Left cardiac atrium (tissue), 4 donors: Measurements from ENCODE around the gene PAH. TPM values are rescaled to one million over a fixed set of nuclear protein-coding genes. Genes with fewer than 3 reads are reported as not detected.

ENCODE experiments used
- ATAC-seq, 2 donors: fragments of 200-7000 bp; cut with Tn5 transposase; one replicate each; pipeline ENCODE4 v1.9.1; 2020; ENCODE audit warnings: mild to moderate bottlenecking in 2 of 2, moderate library complexity in 2 of 2
- DNase-seq: peaks from one replicate; pipeline ENCODE4 v3.0.0-alpha.2; 2020
- intact Hi-C, 2 donors: fragments of 100-400 bp; cut with DNase I; formaldehyde crosslinking; loops; one replicate each; pipeline versions ENCODE4 v1.14.1 to v1.15.1; 2022 to 2023
- long read RNA-seq: library from polyadenylated mRNA; unstranded; transcript quantifications from one replicate; pipeline ENCODE4 v2.0.0, GENCODE V29; 2021
- total RNA-seq, 2 donors: library from RNA; stranded (reverse); fragmentation: NEBNext Ultra II Directional; extraction: Animal tissue kit (Norgen Biotek cat#: 25700); gene quantifications; one replicate each; pipeline ENCODE4 v1.2.1, GENCODE V29; 2021
- donor health status: DM: no; HTN: yes; CAD: no.
- donor health status: DM: no; HTN: yes; CAD: no; lungs with severe emphysema.
- donor health status: DM: yes; HTN: yes; CAD: no.
- donor health status: Dilated cardiomyopathy.

Gene PAH
- under 1 TPM in 1 of 2 donors, not detected in 1; 0.32 TPM for total RNA-seq
- long read RNA-seq, result 0 reads

- no peak for DNase-seq
- peak; percentile 53 to 91 for ATAC-seq
Measured at GRCh38 chr12:102917026-102917787, at the start of gene PAH. Gene PAH (minus strand): TSS chr12:102917244. CDS start chr12:102917130, 114 bp downstream.

GRCh38 chr12:102966200-102966863 is 49.3 kb upstream of the PAH start:
- intact Hi-C loops, result no loop called here
- no peak for ATAC-seq
- DNase-seq, result no peak

More at GRCh38 chr12:102917026-102917787, at the start of gene PAH:
- intact Hi-C loops, result no loop called here

- intact Hi-C loops, result no loop called here
- ATAC-seq, result no peak
- no peak for DNase-seq
Measured at GRCh38 chr12:102965281-102966155, 48.5 kb upstream of the PAH start.

DNA sequence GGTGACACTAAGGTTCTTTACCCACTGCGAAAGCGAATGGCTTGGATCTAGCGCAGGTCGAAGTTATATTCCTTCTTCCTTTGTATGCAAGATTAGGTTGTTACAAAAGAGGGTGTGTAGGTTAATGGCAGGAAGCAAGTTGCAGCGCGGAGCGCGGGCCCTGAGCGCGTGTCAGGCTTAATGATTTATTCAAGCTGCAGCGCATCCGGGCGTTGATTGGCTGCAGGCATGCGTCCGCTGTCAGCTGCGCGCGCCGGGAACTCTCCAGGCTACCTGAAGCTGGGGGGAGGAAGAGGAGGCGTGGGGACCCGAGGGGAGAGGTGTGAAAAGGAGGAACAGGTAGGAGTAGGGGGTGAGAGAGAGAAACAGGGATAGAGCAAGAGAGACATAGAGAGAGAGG is 47.8 kb upstream of the PAH start:
- intact Hi-C loops, result no loop called here
- ATAC-seq (no peak), DNase-seq (no peak)

- intact Hi-C loops, result no loop called here
- no peak for ATAC-seq
Measured at GRCh38 chr12:102963796-102964195, 46.8 kb upstream of the PAH start.

GRCh38 chr12:102962986-102963385 is 45.9 kb upstream of the PAH start:
- intact Hi-C loops, result no loop called here
- no peak for DNase-seq
- no peak for ATAC-seq

More at GRCh38 chr12:102963796-102964195, 46.8 kb upstream of the PAH start:
- no peak for DNase-seq

GRCh38 chr12:102962532-102962931 is 45.5 kb upstream of the PAH start:
- DNase-seq, result no peak
- intact Hi-C loops, result no loop called here
- ATAC-seq, result no peak

DNA sequence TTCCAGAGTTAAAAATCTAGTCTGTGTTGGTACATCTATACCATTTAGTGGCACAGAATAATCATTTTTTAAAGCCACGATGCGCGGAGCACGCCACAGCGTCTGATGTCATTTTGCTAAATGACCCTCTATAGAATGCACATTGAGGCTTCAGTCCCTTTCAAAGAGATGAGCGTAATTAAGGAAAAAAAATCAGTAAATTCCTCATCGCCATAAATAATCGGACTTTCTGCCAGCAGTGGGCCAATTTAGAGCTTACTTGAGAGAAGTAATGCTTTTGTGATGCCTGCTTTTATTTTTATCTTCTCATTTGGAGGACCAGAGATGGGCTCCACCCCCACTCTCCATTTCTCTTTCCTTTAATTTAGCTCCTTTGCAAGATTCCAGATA is 44.4 kb upstream of the PAH start:
- intact Hi-C loops, result no loop called here
- ATAC-seq (no peak), DNase-seq (no peak)

- intact Hi-C loops, result no loop called here
- ATAC-seq (no peak), DNase-seq (no peak)
Measured at GRCh38 chr12:102960766-102961465, 43.9 kb upstream of the PAH start.

- intact Hi-C loops, result no loop called here
- DNase-seq (no peak), ATAC-seq (no peak)
Measured at GRCh38 chr12:102959391-102959790, 42.3 kb upstream of the PAH start.

DNA sequence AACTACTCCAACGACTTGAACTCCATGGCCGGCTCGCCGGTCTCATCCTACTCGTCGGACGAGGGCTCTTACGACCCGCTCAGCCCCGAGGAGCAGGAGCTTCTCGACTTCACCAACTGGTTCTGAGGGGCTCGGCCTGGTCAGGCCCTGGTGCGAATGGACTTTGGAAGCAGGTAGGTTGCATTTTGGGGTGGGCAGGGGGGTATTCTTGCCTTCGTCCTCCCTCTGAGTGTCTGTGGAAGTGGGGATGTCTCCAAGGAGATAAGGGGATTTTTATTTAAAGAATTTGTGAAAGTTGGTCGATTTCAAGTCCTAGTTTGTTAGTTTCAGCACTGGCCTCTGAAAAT is 41.8 kb upstream of the PAH start:
- DNase-seq (no peak), ATAC-seq (no peak)
- intact Hi-C loops, result no loop called here

GRCh38 chr12:102958073-102958829 is 41.2 kb upstream of the PAH start:
- intact Hi-C loops, result no loop called here
- no peak for DNase-seq
- ATAC-seq, result no peak

DNA sequence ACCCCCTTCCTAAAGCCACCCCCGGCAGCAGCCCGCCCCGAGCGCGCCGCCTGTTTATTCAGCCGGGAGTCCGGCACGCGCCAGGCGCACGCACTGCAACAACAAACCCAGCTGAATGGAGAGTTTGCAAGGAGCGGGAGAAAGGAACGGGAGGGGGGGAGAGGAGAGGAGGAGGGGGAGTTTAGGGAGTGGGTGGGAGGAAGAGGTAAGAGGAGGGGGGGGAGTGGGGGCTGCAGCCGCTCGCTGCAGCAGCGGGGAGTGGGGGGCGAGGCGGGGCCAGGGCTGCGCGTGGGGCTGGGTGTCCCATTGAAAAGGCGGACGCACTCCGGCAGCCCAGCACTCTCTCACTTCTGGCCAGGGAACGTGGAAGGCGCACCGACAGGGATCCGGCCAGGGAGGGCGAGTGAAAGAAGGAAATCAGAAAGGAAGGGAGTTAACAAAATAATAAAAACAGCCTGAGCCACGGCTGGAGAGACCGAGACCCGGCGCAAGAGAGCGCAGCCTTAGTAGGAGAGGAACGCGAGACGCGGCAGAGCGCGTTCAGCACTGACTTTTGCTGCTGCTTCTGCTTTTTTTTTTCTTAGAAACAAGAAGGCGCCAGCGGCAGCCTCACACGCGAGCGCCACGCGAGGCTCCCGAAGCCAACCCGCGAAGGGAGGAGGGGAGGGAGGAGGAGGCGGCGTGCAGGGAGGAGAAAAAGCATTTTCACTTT is 40.5 kb upstream of the PAH start, which contains the start of gene ASCL1:
ASCL1 (plus strand) TSS at position 336 of the 712 bp plus-strand sequence. CDS start 571 bp downstream, outside the sequence.
- peak in 1 of 2 donors; percentile 35 for ATAC-seq
- DNase-seq, result no peak
- intact Hi-C loops, result no loop called here

GRCh38 chr12:102956738-102957327 is 39.8 kb upstream of the PAH start:
- DNase-seq (no peak), ATAC-seq (no peak)
- intact Hi-C loops, result no loop called here

DNA sequence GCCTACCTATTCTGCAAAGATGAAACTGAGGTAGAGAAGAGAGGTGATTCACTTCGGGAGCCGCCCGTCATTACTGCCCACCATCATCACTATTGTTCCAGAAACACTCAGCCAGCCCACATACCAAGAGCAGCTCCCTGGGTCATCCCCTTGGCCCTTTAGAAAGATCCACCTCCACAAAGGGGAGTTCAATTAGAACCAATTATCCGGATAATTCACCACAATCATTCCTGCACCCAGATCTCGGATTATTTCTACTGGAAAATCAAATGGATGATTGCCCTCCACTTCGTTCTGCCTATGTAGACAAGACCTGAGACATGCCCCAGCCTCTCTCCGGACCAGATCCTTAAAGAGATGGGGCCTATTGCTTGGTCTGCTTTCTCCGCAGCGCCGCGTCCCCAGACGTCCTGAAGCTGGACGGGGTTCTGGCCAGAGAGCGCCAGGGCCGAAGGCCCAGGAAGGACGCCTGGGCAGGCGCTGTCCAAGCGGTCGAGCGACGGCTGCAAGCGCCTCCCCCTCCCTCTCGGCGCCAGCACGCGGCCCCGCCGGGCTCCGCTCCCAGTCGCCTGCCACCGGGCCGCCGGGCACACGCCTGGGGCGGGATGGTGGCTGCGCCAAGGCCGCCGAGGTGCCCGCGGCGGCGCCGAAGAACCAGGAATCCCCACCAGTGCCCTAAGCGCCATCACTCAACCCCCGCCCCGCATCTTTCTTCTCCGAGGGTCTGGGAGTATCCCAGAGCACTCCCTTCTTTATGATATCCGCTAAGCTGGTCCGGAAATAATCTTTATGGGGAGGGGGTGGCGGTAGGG is 39.1 kb upstream of the PAH start:
- DNase-seq, result no peak
- intact Hi-C loops, result no loop called here
- ATAC-seq, result peak; percentile 21 to 72

DNA sequence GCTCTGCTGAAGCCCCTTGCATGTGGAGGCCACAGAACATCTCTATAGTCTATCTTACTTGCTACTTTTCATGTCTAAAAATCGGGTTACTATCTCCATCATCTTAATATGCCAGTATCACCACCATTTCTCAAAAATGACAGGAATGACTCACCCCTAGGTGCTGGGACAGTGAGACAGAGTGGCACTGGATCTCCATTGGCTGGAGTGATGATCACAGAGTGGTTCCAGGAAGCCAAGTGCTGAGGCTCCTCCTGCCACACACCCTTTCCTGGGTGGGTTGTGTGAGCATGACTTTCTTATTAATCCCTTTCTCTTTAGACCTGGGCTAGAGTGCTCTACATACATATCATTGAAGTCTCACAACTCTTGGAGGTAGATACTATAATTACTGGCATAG is 37.1 kb upstream of the PAH start:
- DNase-seq (no peak), ATAC-seq (no peak)
- intact Hi-C loops, result no loop called here

- intact Hi-C loops, result no loop called here
Measured at GRCh38 chr12:102953221-102953620, 36.2 kb upstream of the PAH start.

More at GRCh38 chr12:102953221-102953620, 36.2 kb upstream of the PAH start:
- DNase-seq, result no peak
- ATAC-seq, result no peak
